ENCODE results near the gene ITFG1.
"Not testable (repeated sequence)": the region's sequence is repeated elsewhere in the genome, so short reads cannot be mapped to it uniquely, and the experiment has no call there.

The ITFG1 gene

GRCh38 chr16:47156680-47157215 is 304.1 kb downstream of the ITFG1 start:
- TF ChIP-seq BACH2 (CRISPR knock-in tag; IDR thresholded peaks at IDR 0.05; ENCODE audit: borderline replicate concordance) (no peak), PATZ1 (CRISPR knock-in tag; IDR thresholded peaks at IDR 0.05; ENCODE audit: borderline replicate concordance) (no peak), PPARA (CRISPR knock-in tag; IDR thresholded peaks at IDR 0.05; ENCODE audit: borderline replicate concordance) (no peak)
- no peak for ATAC-seq

- ATAC-seq: not testable (repeated sequence)
Measured at GRCh38 chr16:47152501-47152900, 308.4 kb downstream of the ITFG1 start.

GRCh38 chr16:47150067-47150466 is 310.8 kb downstream of the ITFG1 start:
- ATAC-seq: no peak
- TF ChIP-seq OSR1 (CRISPR knock-in tag; IDR thresholded peaks at IDR 0.05) (no peak), ESRRG (CRISPR knock-in tag; IDR thresholded peaks at IDR 0.05) (no peak), ISL1 (CRISPR knock-in tag; IDR thresholded peaks at IDR 0.05) (no peak), PATZ1 (CRISPR knock-in tag; IDR thresholded peaks at IDR 0.05; ENCODE audit: borderline replicate concordance) (no peak), ARNTL (CRISPR knock-in tag; IDR thresholded peaks at IDR 0.05; ENCODE audit: borderline replicate concordance, low read depth) (no peak)
- TF ChIP-seq, protein P1, sequence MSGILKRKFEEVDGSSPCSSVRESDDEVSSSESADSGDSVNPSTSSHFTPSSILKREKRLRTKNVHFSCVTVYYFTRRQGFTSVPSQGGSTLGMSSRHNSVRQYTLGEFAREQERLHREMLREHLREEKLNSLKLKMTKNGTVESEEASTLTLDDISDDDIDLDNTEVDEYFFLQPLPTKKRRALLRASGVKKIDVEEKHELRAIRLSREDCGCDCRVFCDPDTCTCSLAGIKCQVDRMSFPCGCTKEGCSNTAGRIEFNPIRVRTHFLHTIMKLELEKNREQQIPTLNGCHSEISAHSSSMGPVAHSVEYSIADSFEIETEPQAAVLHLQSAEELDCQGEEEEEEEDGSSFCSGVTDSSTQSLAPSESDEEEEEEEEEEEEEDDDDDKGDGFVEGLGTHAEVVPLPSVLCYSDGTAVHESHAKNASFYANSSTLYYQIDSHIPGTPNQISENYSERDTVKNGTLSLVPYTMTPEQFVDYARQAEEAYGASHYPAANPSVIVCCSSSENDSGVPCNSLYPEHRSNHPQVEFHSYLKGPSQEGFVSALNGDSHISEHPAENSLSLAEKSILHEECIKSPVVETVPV (CRISPR knock-in tag; IDR thresholded peaks at IDR 0.05): no peak
- TF ChIP-seq, protein P2, sequence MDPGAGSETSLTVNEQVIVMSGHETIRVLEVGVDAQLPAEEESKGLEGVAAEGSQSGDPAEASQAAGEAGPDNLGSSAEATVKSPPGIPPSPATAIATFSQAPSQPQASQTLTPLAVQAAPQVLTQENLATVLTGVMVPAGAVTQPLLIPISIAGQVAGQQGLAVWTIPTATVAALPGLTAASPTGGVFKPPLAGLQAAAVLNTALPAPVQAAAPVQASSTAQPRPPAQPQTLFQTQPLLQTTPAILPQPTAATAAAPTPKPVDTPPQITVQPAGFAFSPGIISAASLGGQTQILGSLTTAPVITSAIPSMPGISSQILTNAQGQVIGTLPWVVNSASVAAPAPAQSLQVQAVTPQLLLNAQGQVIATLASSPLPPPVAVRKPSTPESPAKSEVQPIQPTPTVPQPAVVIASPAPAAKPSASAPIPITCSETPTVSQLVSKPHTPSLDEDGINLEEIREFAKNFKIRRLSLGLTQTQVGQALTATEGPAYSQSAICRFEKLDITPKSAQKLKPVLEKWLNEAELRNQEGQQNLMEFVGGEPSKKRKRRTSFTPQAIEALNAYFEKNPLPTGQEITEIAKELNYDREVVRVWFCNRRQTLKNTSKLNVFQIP (CRISPR knock-in tag; IDR thresholded peaks at IDR 0.05; ENCODE audit: borderline replicate concordance, low read depth): no peak

GRCh38 chr16:47144559-47144877 is 316.3 kb downstream of the ITFG1 start:
- TF ChIP-seq ZNF8 (CRISPR knock-in tag; IDR thresholded peaks at IDR 0.05) (no peak), ZC3H10 (CRISPR knock-in tag; IDR thresholded peaks at IDR 0.05) (no peak), CSDC2 (CRISPR knock-in tag; IDR thresholded peaks at IDR 0.05) (no peak), ZFP3 (CRISPR knock-in tag; IDR thresholded peaks at IDR 0.05) (no peak), PPARA (CRISPR knock-in tag; IDR thresholded peaks at IDR 0.05; ENCODE audit: borderline replicate concordance) (no peak), ZNF70 (CRISPR knock-in tag; IDR thresholded peaks at IDR 0.05) (no peak), TOX (CRISPR knock-in tag; IDR thresholded peaks at IDR 0.05; ENCODE audit: borderline replicate concordance) (no peak)
- peak; percentile 32 for ATAC-seq

GRCh38 chr16:47143677-47144558 is 316.9 kb downstream of the ITFG1 start, which contains the start of gene NETO2:
NETO2 (minus strand) TSS chr16:47143945; CDS start chr16:47143612, 333 bp downstream.
- TF ChIP-seq ESRRG (CRISPR knock-in tag; IDR thresholded peaks at IDR 0.05): no peak
- no peak for TF ChIP-seq TCF4 (CRISPR knock-in tag; IDR thresholded peaks at IDR 0.05; ENCODE audit: borderline replicate concordance)
- no peak for TF ChIP-seq TOX (CRISPR knock-in tag; IDR thresholded peaks at IDR 0.05; ENCODE audit: borderline replicate concordance)
- TF ChIP-seq ZFP30 (CRISPR knock-in tag; IDR thresholded peaks at IDR 0.05): no peak
- TF ChIP-seq ZC3H10 (CRISPR knock-in tag; IDR thresholded peaks at IDR 0.05): no peak
- TF ChIP-seq, protein P3, sequence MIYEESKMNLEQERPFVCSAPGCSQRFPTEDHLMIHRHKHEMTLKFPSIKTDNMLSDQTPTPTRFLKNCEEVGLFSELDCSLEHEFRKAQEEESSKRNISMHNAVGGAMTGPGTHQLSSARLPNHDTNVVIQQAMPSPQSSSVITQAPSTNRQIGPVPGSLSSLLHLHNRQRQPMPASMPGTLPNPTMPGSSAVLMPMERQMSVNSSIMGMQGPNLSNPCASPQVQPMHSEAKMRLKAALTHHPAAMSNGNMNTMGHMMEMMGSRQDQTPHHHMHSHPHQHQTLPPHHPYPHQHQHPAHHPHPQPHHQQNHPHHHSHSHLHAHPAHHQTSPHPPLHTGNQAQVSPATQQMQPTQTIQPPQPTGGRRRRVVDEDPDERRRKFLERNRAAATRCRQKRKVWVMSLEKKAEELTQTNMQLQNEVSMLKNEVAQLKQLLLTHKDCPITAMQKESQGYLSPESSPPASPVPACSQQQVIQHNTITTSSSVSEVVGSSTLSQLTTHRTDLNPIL (CRISPR knock-in tag; IDR thresholded peaks at IDR 0.05; ENCODE audit: low read depth): no peak
- TF ChIP-seq, protein P2 (CRISPR knock-in tag; IDR thresholded peaks at IDR 0.05; ENCODE audit: borderline replicate concordance, low read depth): no peak
- TF ChIP-seq TSHZ2 (CRISPR knock-in tag; IDR thresholded peaks at IDR 0.05): 0 out of 2 replicates have a peak, but pooled peaks have one; percentile 12
- TF ChIP-seq ZFP3 (CRISPR knock-in tag; IDR thresholded peaks at IDR 0.05): 0 out of 2 replicates have a peak, but pooled peaks have one; percentile 30
- no peak for TF ChIP-seq SNAI2 (CRISPR knock-in tag; IDR thresholded peaks at IDR 0.05)
- ATAC-seq: peak; percentile 72
